Activated naive CD4-positive, alpha-beta T cell treated with anti-CD3 and anti-CD28 coated beads for 36 hours (primary cell): ENCODE data around the gene TMEM123. TPM values are rescaled to one million over a fixed set of nuclear protein-coding genes. Genes with fewer than 3 reads are reported as not detected.

Experiments used
- CTCF ChIA-PET: fragments of 350-600 bp; sonication (Branson Sonifier 250); formaldehyde crosslinking; loops from one replicate; lab custom pipeline; 2021; ENCODE audit warnings: antibody characterized with exemption; lab: Charles Lee
- DNase-seq: peaks from one replicate; pipeline ENCODE4 v3.0.0-alpha.2; 2020
- H3K27ac Mint-ChIP-seq: one replicate; pipeline ENCODE4 v1.8.0; 2021; ENCODE audit warnings: mild to moderate bottlenecking, mixed read lengths
- H3K27me3 Mint-ChIP-seq: one replicate; pipeline ENCODE4 v1.8.0; 2021; ENCODE audit warnings: low read depth, mixed read lengths
- H3K36me3 Mint-ChIP-seq: one replicate; pipeline ENCODE4 v1.8.0; 2021; ENCODE audit warnings: low read depth, mixed read lengths
- H3K4me1 Mint-ChIP-seq: one replicate; pipeline ENCODE4 v1.8.0; 2021; ENCODE audit warnings: low read depth, mixed read lengths
- H3K4me3 Mint-ChIP-seq: one replicate; pipeline ENCODE4 v1.8.0; 2021; ENCODE audit warnings: mild to moderate bottlenecking, moderate library complexity, mixed read lengths
- H3K9me3 Mint-ChIP-seq: one replicate; pipeline ENCODE4 v1.8.0; 2021; ENCODE audit warnings: mixed read lengths
- intact Hi-C: fragments of 100-400 bp; cut with micrococcal nuclease; formaldehyde crosslinking; loops from one replicate; pipeline ENCODE4 v1.15.1; 2023
- total RNA-seq, 2 experiments: library from RNA; stranded (reverse); gene quantifications; one replicate each; pipeline ENCODE4 v1.2.3, GENCODE V29; 2021

Gene TMEM123
- total RNA-seq, 2 experiments from 2014 or later = 232 to 255 TPM

DNA sequence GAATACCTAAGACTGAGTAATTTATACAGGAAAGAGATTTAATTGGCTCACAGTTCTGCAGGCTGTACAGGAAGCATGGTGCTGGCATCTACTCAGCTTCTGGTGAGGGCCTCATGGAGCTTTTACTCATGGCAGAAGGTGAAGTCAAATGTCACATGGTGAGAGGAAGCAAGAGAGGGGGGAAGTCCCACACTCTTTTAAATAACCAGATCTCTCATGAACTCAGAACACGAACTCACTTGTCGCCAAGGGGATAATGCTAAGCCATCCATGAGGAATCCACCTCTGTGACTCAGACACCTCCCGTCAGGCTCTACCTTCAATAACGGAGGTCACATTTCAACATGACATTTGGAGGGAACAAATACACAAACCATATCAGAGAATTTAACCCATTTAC, 63.3 kb downstream of the TMEM123 start:
- H3K27me3 Mint-ChIP-seq = no peaks in the 10 kb centered on the region
- CTCF ChIA-PET = interaction anchor here (0.6 to 8.3 kb wide), 14 partner anchors 14 to 224 kb away, joined by 3 to 58 read pairs (median 14); no protein-coding TSS in a partner anchor
- peak overlapping the region; percentile 48 for H3K27ac Mint-ChIP-seq
- H3K4me3 Mint-ChIP-seq = no peak overlapping the region
- H3K36me3 Mint-ChIP-seq = peaks cover 50% of the 10 kb centered on the region
- intact Hi-C loops = loop anchor here (1.0 kb wide), 1 partner anchor 43 kb away; no protein-coding TSS in a partner anchor
- peaks cover 46% of the 10 kb centered on the region for H3K4me1 Mint-ChIP-seq
- peaks cover 4% of the 10 kb centered on the region for H3K9me3 Mint-ChIP-seq
- DNase-seq = peak; percentile 28

DNA sequence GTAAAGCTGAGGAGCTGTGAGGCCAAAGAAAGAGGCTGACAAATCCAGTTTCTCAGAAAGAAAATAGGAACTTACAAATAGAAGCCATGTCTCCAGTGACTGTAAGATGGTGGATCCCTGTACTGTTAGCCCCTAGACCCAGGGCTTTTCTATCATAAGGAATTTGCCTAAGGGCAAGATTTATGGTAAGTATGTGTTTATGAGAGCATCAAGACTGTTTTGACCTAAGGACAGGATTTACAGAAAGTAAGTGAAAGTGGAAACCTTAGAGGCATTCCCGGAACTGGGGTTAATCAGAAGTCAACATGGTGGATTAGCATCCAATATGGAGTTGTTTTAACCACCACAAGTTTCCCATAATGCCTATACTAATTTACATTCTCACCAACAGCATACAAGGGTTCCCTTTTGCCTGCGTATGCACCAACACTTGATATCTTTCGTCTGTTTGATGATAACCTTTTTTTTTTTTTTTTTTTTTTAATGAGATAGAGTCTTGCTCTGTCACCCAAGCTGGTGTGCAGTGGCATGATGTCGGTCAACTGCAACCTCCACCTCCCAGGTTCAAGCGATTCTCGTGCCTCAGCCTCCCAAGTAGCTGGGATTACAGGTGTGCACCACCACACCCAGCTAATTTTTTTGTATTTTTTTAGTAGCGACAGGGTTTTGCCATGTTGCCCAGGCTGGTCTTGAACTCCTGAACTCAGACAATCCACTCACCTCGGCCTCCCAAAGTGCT, 65.4 kb downstream of the TMEM123 start:
- H3K4me1 Mint-ChIP-seq = peaks cover 43% of the 10 kb centered on the region
- peaks cover 4% of the 10 kb centered on the region for H3K9me3 Mint-ChIP-seq
- H3K27ac Mint-ChIP-seq = peak overlapping the region; percentile 19
- DNase-seq = no peak
- peaks cover 44% of the 10 kb centered on the region for H3K36me3 Mint-ChIP-seq
- no peak overlapping the region for H3K4me3 Mint-ChIP-seq
- no peaks in the 10 kb centered on the region for H3K27me3 Mint-ChIP-seq
- CTCF ChIA-PET = interaction anchor here (0.6 to 1.0 kb wide), 2 partner anchors 85 to 223 kb away, joined by 3 read pairs; no protein-coding TSS in a partner anchor
- intact Hi-C loops = no loop called here

DNA sequence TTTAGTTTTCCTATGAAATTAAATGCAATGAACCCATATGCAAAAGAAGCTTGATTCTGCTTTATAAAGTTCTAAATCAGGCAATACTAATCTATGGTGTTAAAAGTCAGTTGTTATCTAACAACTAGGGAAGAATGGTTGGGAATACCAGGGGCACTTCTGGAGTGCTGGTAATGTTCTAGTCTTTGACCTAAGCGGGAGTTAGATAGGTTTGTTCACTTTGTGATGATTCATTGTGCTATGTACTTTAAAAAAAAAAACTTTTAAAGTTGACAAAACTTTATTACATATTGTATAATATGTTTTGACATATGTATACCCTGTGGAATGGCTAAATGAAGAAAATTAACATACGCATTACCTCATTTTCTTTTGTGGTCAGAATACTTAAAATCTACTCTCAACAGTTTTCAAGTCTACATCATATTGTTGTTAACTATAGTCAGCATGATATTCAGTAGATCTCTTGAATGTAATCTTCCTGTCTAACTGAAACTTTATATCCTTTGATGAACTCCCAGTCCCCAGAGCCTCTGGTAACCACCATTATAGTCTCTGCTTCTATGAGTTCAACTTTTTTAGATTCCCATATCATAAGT, 66.3 kb downstream of the TMEM123 start:
- peaks cover 4% of the 10 kb centered on the region for H3K9me3 Mint-ChIP-seq
- H3K4me1 Mint-ChIP-seq = peaks cover 45% of the 10 kb centered on the region
- H3K27me3 Mint-ChIP-seq = no peaks in the 10 kb centered on the region
- H3K27ac Mint-ChIP-seq = peak overlapping the region; percentile 19
- CTCF ChIA-PET = interaction anchor here (1.0 kb wide), 1 partner anchor 224 kb away, joined by 3 read pairs; no protein-coding TSS in a partner anchor
- H3K4me3 Mint-ChIP-seq = no peak overlapping the region
- intact Hi-C loops = no loop called here
- peaks cover 41% of the 10 kb centered on the region for H3K36me3 Mint-ChIP-seq
- DNase-seq = no peak

DNA sequence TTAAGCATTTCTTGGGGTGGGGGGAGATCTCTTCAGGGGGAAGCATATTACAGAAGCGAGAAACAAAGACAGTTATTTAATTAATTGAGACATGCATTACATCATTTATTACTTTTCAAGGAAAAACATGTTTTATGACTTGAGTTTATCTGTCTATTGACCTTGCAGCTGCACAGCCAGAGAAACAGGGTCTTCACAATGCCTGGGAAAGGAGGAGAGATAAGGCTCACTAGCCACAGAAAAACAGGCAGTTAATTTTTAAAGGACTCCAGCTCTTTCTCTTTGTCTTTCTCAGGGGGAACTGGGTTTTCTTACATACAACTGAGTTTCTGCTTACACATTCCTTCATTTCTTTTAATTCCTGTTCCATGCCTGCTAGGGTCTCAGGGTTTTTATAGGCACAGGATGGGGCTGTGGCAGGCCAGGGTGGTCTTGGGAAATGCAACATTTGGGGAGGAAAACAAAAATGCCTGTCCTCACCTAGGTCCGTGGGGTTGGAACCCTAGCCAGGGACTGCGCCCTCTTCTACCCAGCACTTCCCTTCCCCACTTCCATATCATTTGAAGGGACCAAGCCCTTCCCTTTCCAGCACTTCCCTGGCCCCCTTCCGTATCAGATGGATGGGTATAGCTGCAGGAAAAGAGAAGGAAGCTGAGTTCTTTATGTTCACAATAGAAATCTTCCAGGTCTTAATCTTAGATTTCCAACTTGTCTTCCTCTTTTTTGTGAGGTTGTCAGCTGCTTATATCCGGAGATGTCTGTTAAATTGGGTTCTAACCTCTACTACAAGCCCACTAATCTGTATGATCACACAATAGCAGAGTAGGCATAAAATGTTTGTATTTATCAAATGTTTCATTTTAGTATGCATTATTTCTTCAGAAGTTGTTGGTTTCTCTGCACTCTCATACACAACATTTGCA, 67.2 kb downstream of the TMEM123 start:
- CTCF ChIA-PET = no interaction called here
- no peaks in the 10 kb centered on the region for H3K27me3 Mint-ChIP-seq
- peaks cover 4% of the 10 kb centered on the region for H3K9me3 Mint-ChIP-seq
- DNase-seq = no peak
- H3K4me3 Mint-ChIP-seq = no peak overlapping the region
- H3K27ac Mint-ChIP-seq = no peak overlapping the region
- intact Hi-C loops = no loop called here
- H3K36me3 Mint-ChIP-seq = peaks cover 41% of the 10 kb centered on the region
- peaks cover 40% of the 10 kb centered on the region for H3K4me1 Mint-ChIP-seq

DNA sequence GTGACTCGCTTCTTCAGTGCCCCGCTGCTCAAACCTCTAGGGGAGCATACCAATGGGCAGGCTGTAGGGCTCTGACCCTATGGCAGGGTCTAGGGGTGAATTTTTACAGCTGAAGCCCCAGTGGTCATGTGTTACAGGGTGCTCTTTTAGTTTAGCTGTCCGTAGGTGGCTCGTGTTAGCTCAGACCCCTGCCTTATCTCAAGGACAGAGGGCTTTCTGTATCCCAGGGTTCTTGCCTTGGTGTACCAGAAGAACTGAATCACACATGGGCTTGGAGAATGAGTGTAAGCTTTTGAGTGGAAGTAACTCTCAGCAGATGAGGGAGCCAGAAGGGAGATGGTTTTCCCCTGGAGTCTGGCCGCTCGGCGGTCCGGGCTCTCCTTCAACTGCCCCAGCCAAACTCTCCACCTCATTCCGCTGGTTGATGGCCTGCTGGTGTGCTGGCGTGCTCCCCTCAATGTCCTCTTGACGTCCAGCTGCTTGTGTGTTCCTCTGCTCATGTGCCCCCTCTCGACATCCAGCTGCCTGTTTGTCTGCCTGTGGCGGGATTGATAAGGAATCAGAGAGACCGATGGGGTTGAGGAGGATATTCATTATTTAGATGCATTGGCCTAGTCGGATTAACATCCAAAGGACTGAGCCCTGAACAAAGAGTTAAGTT, 68.0 kb downstream of the TMEM123 start:
- H3K27me3 Mint-ChIP-seq = no peaks in the 10 kb centered on the region
- peaks cover 43% of the 10 kb centered on the region for H3K36me3 Mint-ChIP-seq
- H3K4me3 Mint-ChIP-seq = no peak overlapping the region
- CTCF ChIA-PET = interaction anchor here (1.2 to 1.6 kb wide), 2 partner anchors 54 to 111 kb away, joined by 4 read pairs; no protein-coding TSS in a partner anchor
- DNase-seq = no peak
- intact Hi-C loops = no loop called here
- H3K27ac Mint-ChIP-seq = no peak overlapping the region
- peaks cover 4% of the 10 kb centered on the region for H3K9me3 Mint-ChIP-seq
- peaks cover 36% of the 10 kb centered on the region for H3K4me1 Mint-ChIP-seq

DNA sequence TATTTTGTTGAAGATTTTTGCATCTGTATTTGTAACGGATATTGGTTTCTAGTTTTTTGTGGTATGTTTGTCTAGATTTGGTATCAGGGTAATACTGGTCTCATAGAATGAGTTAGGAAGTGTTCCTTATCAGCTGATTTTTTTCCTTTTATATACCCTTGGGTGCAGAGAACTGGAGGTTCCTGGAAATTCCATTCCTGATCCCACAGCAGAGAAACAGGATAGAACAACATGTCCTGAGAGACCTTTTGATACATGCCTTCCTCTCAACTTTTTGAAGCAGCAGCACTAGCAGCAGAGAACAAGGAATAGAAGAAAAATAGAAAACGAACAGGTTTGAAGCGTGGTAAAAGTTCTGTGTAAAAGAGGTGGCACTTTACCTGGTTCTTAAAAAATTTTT, 68.7 kb downstream of the TMEM123 start:
- CTCF ChIA-PET = interaction anchor here (1.2 to 1.6 kb wide), 2 partner anchors 55 to 112 kb away, joined by 4 read pairs; no protein-coding TSS in a partner anchor
- intact Hi-C loops = no loop called here
- Mint-ChIP-seq H3K9me3 (peaks cover under 1% of the 10 kb centered on the region), H3K27ac (no peak overlapping the region), H3K36me3 (peaks cover 40% of the 10 kb centered on the region), H3K27me3 (no peaks in the 10 kb centered on the region), H3K4me1 (peaks cover 33% of the 10 kb centered on the region), H3K4me3 (no peak overlapping the region)
- no peak for DNase-seq

DNA sequence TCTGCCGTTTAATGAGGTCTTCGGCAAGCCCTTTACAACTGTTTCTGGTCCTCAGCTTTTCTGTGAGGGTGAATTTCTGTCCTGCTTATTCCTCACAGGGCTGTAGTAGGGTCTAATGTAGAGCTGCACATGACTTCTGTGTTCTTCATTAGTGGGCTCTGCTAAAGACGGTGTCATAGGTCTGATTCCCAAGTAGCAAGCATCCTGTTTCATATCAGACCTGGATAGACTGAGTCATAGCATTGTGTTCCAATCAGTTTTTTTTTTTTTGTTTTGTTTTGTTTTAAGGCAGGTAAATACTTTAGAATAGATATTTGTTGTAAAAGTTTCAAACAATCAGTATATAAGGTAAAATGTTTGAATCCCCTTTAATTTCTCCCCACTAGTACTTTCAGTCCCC, 70.2 kb downstream of the TMEM123 start:
- Mint-ChIP-seq H3K36me3 (peaks cover 38% of the 10 kb centered on the region), H3K27me3 (no peaks in the 10 kb centered on the region), H3K9me3 (no peaks in the 10 kb centered on the region), H3K4me3 (no peak overlapping the region), H3K27ac (no peak overlapping the region), H3K4me1 (peaks cover 38% of the 10 kb centered on the region)
- CTCF ChIA-PET = interaction anchor here (1.5 to 4.0 kb wide), 3 partner anchors 9 to 114 kb away, joined by 5 to 34 read pairs (median 6); no protein-coding TSS in a partner anchor
- DNase-seq = no peak
- intact Hi-C loops = no loop called here

DNA sequence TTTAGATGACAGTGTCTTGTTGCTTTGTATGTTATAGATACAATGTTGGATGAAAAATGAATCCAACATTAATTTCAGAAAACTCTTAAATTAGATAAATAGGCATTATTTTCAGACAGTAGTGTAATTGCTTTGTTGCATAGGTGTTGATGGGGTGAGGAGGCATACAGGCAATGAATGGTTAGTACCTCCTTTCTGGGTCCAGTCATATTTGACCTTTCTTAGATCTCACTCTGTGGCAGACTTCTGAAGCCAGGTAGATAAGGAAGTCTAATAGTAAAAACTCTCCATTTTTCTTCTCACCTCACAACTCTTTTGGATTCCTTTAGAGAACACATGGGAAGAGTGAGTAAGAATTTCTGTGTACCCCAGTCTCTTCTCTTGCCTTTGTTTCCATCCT, 73.7 kb downstream of the TMEM123 start:
- peaks cover 35% of the 10 kb centered on the region for H3K36me3 Mint-ChIP-seq
- intact Hi-C loops = loop anchor here (2.0 kb wide), 1 partner anchor 20 kb away; no protein-coding TSS in a partner anchor
- CTCF ChIA-PET = interaction anchor here (1.5 to 4.0 kb wide), 2 partner anchors 12 to 37 kb away, joined by 8 to 34 read pairs; no protein-coding TSS in a partner anchor
- no peaks in the 10 kb centered on the region for H3K27me3 Mint-ChIP-seq
- H3K27ac Mint-ChIP-seq = no peak overlapping the region
- H3K4me3 Mint-ChIP-seq = no peak overlapping the region
- H3K4me1 Mint-ChIP-seq = peaks cover 27% of the 10 kb centered on the region
- no peak for DNase-seq
- no peaks in the 10 kb centered on the region for H3K9me3 Mint-ChIP-seq

DNA sequence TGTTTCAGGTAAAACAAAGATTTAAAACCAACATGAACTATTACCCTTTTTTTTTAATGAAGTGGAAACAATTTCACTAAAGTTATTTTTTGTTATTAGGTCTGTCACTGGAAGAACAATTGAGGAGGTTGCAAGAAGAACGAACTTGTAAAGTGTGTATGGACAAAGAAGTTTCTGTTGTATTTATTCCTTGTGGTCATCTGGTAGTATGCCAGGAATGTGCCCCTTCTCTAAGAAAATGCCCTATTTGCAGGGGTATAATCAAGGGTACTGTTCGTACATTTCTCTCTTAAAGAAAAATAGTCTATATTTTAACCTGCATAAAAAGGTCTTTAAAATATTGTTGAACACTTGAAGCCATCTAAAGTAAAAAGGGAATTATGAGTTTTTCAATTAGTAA, 74.7 kb downstream of the TMEM123 start:
- no peaks in the 10 kb centered on the region for H3K27me3 Mint-ChIP-seq
- no peak for DNase-seq
- intact Hi-C loops = loop anchor here (2.0 kb wide), 1 partner anchor 21 kb away; no protein-coding TSS in a partner anchor
- H3K4me3 Mint-ChIP-seq = no peak overlapping the region
- peaks cover 37% of the 10 kb centered on the region for H3K36me3 Mint-ChIP-seq
- peaks cover 29% of the 10 kb centered on the region for H3K4me1 Mint-ChIP-seq
- CTCF ChIA-PET = no interaction called here
- peaks cover 1% of the 10 kb centered on the region for H3K9me3 Mint-ChIP-seq
- no peak overlapping the region for H3K27ac Mint-ChIP-seq

DNA sequence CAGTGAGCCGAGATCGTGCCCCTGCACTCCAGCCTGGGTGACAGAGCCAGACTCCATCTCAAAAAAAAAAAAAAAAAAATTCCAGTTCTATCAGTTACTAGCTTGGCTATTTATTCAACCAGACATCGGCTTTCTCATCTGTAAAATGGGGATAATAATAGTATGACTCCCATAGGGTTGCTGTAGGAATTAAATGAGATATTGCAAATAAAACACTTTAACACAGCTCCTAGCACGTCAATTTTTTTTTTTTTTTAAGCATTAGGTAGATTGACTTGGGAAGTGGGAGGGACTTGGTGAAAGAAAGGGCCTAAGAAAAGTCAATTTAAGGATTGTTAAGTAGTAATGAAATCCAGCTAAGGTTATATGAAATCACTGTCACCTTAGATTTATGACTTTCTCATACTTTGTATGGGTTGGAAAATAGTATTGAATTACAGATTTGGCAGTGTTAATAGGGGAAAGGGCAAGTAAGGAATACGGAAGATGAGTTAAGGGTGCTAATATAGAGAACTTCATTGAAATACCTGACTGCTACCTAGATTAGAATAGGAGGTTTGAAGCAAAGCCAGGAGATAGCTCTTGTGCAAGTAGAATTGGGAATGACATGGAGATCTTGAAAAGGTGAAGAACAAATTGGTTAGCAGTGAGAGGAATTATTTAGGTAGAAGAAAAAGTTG, 76.7 kb downstream of the TMEM123 start:
- Mint-ChIP-seq H3K27me3 (no peaks in the 10 kb centered on the region), H3K9me3 (peaks cover 1% of the 10 kb centered on the region), H3K4me1 (peaks cover 28% of the 10 kb centered on the region), H3K4me3 (no peak overlapping the region), H3K36me3 (peaks cover 41% of the 10 kb centered on the region), H3K27ac (no peak overlapping the region)
- DNase-seq = no peak
- intact Hi-C loops = no loop called here
- CTCF ChIA-PET = interaction anchor here (1.0 to 2.1 kb wide), 5 partner anchors 9 to 237 kb away, joined by 3 to 15 read pairs (median 6); no protein-coding TSS in a partner anchor
